GOT3 (cell line): ENCODE measurements around the gene GTF2IRD1.
"Not testable (repeated sequence)": the region's sequence is repeated elsewhere in the genome, so short reads cannot be mapped to it uniquely, and the experiment has no call there.

ENCODE experiments used
- DNase-seq: peaks from one replicate; lab custom pipeline; 2025; ENCODE audit warnings: mixed read lengths; lab: John Stamatoyannopoulos, UW

The GTF2IRD1 gene, protein sequence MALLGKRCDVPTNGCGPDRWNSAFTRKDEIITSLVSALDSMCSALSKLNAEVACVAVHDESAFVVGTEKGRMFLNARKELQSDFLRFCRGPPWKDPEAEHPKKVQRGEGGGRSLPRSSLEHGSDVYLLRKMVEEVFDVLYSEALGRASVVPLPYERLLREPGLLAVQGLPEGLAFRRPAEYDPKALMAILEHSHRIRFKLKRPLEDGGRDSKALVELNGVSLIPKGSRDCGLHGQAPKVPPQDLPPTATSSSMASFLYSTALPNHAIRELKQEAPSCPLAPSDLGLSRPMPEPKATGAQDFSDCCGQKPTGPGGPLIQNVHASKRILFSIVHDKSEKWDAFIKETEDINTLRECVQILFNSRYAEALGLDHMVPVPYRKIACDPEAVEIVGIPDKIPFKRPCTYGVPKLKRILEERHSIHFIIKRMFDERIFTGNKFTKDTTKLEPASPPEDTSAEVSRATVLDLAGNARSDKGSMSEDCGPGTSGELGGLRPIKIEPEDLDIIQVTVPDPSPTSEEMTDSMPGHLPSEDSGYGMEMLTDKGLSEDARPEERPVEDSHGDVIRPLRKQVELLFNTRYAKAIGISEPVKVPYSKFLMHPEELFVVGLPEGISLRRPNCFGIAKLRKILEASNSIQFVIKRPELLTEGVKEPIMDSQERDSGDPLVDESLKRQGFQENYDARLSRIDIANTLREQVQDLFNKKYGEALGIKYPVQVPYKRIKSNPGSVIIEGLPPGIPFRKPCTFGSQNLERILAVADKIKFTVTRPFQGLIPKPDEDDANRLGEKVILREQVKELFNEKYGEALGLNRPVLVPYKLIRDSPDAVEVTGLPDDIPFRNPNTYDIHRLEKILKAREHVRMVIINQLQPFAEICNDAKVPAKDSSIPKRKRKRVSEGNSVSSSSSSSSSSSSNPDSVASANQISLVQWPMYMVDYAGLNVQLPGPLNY

DNA sequence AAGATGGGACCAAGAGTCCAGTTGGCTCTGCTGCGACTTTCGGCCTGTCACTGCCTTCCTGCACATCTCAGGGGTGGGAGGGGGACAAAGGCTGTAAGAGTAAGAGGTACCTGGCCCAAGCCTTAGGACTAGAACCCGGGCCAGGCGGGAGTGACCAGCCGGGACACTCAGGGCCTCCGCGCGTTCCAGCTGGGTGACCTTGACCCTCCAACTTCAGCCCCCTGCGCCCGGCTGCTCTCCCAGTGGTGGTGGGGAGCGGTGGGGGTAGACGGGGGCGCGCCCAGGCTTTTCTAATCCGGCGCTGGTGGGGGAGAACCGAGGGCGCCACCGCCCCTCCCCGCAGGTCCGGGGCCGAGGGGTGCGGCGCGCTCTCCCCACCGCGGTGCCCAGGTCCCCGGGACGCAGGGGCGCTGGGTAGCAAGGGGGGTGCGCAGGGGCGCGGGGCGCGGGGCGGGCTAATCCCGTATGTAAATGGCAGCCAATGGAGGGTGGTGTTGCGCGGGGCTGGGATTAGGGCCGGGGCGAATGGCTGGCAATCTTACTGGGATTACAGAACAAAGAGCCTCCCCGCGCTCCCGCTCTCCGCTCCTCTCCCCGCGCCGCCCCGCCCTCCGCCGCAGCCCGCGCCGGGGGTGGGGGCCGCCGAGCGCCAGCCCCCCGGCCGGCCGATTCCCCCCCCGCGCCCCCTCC is at the start of gene GTF2IRD1:
Gene GTF2IRD1 (plus strand): TSS at position 585 of the 690 bp plus-strand sequence. CDS start 54,175 bp downstream, outside the sequence.
- DNase-seq, result no peak

DNA sequence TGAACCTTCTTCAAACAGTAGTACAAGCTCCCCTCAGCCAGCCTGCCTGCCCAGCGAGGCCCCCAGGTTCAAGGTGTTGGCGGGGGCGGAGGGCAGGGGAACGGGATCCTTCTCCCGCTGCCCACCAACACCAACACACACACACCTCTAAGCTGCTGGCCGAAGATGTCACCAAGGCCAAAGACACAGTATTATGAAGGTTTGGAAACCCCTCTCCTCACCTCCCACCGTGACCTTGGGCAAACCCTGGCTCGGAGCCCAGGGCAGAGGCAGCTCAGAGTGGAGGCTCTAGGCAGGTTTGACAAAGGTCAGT is 49.4 kb upstream of the GTF2IRD1 start:
- DNase-seq, result no peak

DNA sequence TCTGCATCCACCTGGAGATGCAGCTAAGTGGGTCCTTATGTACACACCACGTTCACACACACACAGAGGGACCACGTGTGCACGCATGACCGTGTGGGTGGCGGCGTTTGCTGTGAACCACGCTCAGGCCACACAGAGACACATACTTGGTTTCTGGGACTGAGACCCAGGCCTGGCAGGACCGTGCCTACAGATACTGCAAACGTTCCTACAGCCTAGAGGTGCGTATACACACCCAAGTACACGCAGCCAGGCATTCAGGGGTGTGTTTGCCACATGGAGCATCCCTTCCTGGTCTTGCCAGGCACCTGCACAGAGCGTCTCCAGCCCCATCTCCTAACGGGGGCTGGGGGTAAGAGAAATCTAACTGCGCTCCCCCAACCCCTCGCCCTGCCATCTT is 49.0 kb upstream of the GTF2IRD1 start:
- DNase-seq, result no peak

DNA sequence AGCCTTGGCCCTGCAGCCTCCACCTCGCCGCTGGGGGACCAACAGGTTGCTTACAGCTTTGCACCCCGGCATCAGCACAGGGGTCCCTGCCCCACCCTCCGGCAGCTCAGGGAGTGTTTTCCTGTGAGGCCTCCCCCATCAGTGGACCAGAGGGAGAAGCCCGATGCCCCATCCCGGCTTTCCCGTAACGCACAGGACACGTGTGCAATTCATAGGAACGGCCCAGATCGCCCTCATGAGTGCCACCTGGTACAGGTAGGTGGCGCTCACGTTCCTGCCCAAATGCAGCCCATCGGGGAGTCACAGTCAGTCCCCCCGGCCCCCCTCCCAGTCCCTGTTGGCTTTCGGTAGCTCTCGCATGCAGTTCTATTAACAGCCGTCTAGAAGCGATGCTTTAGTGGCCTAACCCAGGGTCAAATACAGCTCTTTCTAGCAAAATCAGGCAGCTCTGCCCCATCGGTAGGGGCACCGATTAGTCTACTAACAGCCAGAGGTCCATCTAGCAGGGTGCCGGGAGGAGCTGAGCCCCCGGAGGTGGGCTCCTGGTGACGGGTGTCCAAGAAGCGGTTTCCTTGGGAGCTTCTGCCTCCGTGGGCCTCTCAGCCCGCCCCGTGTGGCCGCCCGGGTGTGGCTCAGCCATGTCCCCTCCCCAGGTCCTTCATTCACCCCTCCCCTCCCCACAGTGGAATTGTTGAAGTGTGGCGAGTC is 48.4 kb upstream of the GTF2IRD1 start:
- DNase-seq, result no peak

DNA sequence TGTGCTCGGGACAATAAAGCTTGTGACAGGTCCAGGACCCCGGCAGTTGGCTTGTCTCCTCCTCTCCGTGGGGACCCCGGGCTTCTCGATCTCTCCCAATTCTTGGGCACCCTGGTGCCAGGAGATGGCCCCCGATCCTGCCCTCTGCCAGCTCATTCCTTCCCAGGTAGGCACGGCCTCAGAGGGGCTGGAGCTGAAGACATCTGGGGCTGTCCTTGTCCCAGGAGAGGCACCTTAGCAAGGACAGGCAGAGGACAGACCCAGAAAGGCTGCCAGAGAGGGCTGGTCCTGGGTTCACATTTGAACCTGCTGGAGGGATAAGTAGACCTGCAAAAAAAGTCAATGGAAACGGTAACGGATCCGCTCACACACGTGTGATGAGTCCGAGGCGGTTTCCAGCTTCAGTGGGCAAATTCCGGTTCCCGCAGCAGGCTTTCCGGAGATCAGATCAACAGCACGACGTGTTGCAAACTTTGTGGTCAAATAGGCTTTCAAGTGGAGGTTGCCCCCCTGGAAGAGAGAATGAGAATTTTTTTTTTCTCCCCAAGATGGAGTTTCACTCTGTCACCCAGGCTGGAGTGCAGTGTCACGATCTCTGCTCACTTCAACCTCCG is 47.7 kb upstream of the GTF2IRD1 start:
- no peak for DNase-seq

DNA sequence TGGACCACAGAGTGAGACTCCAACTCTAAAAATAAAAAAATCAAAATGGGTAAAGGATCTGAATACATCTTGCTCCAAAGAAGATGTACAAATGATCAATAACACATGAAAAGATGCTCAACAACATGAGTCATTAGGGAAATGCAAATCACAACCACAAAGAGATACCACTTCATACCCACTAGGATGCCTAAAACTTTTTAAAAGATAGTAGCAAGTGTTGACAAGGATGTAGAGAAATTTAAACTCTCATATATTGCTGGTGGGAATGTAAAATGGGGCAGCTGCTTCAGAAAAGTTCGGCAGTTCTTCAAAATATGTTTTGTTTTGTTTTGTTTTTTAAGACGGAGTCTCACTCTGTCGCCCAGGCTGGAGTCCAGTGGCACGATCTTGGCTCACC is 45.7 kb upstream of the GTF2IRD1 start:
- no peak for DNase-seq

DNA sequence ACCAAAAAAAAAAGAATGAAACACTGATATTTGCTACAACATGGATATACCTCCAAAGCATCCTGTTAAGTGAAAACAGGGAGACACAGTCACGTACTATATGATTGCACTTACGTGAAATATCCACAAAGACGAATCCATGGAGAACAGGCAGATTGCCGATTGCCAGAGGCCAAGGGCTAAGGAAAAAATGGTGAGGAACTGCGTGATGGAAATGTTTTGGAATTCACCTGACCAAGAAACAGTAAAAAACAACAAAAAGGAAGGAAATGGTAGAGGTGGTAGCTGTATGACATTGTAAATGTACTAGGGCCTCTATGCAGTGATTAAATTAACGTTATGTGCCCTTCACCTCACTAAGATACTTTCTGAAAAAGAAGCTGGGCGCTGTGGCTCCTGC is 44.1 kb upstream of the GTF2IRD1 start:
- DNase-seq, result no peak

DNA sequence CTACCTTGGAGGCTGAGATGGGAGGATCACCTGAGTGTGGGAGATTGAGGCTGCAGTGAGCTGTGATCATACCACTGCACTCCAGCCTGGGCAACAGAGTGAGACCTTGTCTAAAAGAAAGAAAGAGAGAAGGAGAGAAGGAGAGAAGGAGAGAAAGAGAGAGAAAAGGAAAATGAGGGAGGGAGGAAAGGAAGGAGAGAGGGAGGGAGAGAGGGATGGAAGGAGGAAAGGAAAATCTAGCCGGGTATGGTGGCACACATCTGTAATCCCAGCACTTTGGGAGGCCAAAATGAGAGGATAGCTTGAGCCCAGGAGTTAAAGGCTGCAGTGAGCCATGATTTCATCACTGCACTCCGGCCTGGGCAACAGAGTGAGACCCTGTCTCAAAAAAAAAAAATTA is 42.9 kb upstream of the GTF2IRD1 start:
- DNase-seq, result no peak

DNA sequence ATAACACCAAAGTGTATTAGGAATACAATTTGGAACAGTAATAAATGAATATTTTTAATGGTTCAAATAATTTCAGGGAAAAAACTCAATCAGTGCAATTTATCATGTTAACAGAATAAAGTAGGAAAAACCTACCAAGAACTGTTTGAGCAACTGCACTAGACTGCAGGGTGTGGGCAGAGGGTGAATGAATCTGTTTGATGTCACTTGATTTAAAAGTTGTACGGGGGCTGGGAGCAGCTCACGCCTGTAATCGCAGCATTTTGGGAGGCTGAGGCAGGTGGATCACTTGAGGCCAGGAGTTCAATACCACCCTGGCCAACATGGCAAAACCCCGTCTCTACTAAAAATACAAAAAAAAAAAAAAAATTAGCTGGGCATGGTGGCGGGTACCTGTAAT is 42.1 kb upstream of the GTF2IRD1 start:
- not testable (repeated sequence) for DNase-seq

DNA sequence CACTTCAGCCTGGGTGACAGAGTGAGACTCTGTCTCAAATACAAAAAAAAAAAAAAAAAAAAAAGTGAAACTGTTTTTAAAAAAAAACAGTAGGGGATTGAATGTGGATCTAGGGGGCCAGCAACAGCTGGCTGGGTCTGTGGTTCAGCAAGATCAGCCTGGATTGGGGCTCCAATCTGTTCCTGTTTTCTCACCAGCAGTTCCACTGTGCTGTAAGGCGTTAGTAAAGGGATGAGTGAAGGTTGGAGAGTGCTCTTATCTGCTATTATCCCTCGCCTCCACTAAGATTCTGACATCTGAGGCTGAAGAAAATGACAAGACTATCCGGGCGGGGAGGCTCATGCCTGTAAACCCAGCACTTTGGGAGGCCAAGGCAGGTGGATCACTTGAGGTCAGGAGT is 41.6 kb upstream of the GTF2IRD1 start:
- DNase-seq, result no peak

DNA sequence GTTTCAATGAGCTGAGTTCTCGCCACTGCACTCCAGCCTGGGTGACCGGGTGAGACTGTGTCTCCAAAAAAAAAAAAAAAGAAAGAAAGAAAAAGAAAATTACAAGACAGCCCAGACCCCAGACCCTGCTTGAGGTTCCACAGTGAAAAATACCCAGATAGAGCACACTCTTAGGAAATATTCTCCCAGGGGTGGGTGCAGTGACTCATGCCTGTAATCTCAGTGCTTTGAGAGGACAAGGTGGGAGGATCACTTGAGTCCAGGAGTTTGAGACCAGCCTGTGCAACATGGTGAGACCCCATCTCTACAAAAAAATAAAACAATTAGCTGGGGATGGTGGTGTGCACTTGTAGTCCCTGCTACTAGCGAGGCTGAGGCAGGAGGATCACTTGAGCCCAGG is 41.1 kb upstream of the GTF2IRD1 start:
- DNase-seq, result no peak

DNA sequence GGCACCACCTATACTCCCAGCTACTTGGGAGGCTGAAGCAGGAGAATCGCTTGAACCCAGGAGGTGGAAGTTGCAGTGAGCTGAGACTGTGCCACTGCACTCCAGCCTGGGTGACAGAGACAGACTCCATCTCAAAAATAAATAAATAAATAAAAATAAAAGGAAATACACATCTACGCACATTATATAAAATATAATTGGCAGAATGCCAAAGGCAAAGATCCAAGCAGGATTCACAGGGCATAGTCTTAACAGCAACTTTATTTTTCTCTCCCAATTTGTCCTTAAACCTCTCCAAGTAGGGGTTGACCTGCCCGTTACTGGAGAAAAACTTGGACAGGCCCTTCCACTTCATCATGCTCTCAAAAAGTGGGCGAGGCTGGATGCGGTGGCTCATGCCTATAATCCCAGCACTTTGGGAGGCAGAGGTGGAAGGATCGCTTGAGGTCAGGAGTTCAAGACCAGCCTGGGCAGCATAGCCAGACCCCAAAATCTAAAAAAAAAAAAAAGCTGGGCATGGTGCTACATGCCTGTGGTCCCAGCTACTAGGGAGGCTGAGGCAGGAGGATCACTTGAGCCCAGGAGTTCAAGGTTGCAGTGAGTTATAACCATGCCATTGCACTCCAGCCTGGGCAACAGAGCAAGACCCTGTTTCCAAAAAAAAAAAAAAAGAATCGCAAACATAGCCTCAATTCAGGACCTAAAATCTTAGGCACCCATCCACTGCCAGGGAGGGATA is 38.9 kb upstream of the GTF2IRD1 start:
- not testable (repeated sequence) for DNase-seq

DNA sequence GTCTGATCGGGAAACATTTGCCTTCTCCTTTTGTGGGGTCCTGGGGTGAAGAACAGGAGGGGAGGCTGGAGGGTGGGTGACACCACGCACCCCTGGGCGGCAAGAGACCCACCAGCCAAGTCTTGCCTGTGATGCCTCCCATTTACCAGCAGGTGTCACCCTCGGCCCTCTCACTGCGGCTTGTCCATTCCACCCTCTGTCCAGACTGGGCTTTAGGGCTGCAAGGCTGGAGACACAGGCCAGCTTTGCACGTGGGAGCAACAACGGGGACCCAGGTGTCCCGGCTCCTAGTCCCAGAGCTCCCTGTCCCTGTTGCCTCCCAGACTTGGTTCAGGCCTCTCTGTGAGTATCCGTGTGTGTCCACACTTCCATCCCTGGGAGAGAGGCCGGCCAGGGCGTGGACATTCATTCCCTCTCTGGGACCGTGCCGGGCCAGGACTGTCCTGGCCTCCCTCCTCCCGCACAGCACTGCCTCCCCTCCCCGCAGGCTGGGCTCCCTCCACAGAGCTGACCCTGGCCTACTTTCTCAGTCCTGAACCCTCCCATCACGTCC is 36.2 kb upstream of the GTF2IRD1 start:
- DNase-seq, result no peak

DNA sequence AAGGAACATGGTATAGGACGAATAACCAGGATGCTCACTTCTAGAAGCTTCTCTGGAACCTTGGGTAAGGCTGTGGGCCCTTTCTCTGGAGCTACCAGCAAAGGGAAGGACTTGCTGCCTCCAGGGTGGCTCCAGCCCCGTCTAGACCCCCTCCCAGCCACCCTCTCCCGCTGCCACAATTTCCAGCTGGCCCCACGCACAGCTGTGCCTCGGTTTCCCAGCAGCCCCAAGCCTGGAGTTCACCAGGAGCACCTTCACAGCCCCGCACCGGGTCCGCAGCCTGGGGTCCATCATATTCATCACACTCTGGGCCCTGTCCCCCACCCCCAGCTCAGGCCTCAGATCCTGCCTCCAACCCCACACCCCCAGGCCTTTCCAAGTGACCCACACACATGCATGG is 35.6 kb upstream of the GTF2IRD1 start:
- no peak for DNase-seq

DNA sequence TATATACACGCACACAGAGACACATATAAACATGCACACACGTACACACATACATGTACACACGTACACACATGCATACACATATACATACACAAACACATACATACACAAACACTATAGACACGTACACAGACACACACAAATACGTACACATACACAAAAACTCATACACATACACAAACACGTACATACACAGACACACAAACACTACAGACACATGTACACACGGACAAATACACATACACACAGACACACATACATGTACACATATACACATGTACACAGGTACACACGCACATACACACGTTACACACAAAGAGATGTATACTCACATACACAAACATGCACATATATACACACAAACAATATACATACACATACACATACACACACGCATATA is 35.2 kb upstream of the GTF2IRD1 start:
- DNase-seq, result no peak

DNA sequence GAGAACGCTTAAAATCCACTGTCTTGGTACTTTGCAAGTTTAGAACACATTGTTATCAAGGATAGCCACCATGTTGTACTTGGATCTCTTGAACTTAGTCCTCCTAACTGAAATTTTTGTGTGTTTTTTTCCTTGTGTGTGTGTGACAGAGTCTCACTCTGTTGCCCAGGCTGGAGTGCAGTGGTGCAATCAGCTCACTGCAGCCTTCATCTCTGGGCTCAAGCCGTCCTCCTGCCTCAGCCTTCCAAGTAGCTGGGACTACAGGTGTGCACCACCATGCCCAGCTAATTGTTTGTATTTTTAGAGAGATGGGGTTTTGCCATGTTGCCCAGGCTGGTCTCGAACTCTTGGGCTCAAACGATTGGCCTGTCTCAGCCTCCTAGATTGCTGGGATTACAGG is 34.5 kb upstream of the GTF2IRD1 start:
- not testable (repeated sequence) for DNase-seq

DNA sequence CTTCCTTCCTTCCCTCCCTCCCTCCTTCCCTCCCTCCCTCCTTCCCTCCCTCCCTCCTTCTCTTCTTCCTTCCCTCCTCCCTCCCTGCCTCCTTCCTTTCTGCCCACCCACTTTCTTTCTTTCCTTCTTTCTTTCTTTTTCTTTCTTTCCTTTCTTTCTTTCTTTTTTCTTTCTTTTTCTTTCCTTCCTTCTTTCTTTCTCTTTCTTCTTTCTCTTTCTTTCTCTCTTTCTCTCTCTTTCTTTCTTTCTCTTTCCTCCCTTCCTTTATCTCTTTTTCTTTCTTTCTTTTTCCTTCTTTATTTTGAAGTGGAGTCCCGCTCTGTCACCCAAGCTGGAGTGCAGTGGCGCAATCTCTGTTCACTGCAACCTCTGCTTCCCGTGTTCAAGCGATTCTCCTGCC is 33.7 kb upstream of the GTF2IRD1 start:
- no peak for DNase-seq

DNA sequence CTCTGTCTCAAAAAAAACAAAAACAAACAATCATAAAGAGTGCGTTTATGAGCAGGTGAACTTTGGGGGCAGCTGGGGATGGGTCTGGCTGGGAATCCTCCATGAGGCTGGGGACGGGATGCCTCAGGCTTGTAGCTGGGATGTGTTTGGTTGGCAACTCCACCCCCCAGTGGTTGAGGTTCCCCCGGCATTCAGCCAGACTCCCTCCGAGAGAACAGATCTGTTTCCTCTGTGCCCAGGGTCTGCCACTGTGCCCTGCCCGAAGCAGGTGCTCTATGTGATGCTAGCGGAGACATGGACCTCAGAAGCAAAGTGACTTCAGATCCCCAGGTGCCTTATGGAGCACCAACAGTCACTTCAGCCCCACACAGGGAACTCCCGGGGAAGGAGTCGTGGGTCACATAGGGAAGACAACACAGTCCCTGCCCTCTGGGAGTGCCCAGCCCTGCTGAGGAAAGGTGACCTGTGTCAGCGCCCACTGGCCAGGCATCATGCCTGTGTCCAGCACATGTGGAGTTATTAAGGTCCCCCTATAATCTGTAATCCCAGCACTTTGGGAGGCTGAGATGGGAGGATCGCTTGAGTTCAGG is 29.3 kb upstream of the GTF2IRD1 start:
- DNase-seq, result no peak

DNA sequence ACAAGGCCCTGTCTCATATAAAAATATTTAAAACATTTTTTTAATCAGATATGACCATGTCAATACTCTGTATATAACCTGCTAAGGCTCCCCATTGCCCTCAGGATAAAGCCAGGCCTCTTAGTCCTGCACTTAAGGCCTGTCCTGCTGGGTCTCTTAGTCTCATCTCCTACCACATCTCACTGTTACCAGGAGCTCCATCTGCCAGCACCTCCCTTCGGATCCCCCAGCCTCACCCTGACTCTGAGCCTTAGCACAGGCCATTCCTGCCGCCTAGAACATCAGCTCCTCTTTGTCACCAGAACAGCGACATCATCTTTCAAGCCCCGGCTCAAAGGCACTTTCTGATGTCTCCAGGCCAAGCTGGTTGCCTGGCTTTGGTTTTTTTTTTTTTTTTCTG is 25.7 kb upstream of the GTF2IRD1 start:
- DNase-seq, result no peak

DNA sequence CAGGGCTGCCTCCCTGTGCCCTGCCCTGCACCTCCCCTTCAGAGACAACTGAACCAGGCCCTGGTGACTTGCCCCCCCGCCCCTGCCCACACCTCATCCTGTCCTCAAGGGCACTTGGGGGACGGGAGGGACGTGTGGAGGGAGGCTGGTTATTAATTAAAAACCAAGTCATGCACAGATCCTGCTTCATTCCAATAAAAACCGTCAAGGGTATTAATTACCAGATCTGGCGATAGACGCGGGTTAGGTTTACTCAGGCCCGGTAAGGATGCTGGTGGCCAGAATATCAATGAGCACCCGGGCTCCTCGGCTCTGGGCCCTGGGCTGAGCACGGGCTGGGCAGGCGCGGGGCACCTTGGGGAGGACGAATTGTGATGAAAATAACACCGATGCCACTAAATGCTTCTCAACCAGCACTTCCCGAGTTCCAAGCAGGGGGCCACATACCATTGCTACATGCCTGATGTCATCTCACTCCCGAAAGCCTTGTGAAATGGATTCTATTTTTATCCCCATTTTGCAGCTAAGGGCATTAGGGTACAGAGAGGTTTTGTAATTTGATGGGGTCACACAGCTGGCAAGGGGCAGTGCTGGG is 24.5 kb upstream of the GTF2IRD1 start:
- no peak for DNase-seq
